OCI-LY7 (cell line): ENCODE results near the gene ASCC1. TPM values are rescaled to one million over a fixed set of nuclear protein-coding genes. Genes with fewer than 3 reads are reported as not detected.

Source experiments
- BruUV-seq: library from RNA; stranded (reverse); fragments of 400-500 nt; replicated peaks from 2 replicates; lab custom pipeline; 2021; lab: Mats Ljungman, UMichigan
- CTCF ChIA-PET: fragments of 300-600 bp; sonication (Branson Sonifier 250); formaldehyde crosslinking; loops from one replicate; lab custom pipeline; 2022; ENCODE audit warnings: antibody characterized with exemption; ENCODE audit not compliant: unreplicated experiment; lab: Charles Lee
- POLR2A ChIA-PET: fragments of 300-600 bp; sonication (Branson Sonifier 250); formaldehyde crosslinking; loops from one replicate; lab custom pipeline; 2022; ENCODE audit warnings: antibody characterized with exemption; lab: Charles Lee
- DNase-seq: peaks from one replicate; pipeline ENCODE4 v3.0.0-alpha.2; 2015; ENCODE audit warnings: low spot score
- H2AFZ ChIP-seq: fragments of 200-600 bp; sonication (generic), shearing (Covaris generic); 2 replicates; pipeline ENCODE4 v1.6.1; 2014; ENCODE audit warnings: mild to moderate bottlenecking, antibody characterized with exemption, low read length, moderate library complexity
- H3K27ac ChIP-seq: fragments of 200-600 bp; sonication (generic); 2 replicates; pipeline ENCODE4 v1.5.1; 2014; ENCODE audit warnings: mixed run types, low read depth, mild to moderate bottlenecking, moderate library complexity, low read length, inconsistent platforms; ENCODE audit not compliant: poor library complexity, severe bottlenecking
- H3K36me3 ChIP-seq: fragments of 200-600 bp; sonication (generic); 2 replicates; pipeline ENCODE4 v1.6.1; 2014; ENCODE audit warnings: mild to moderate bottlenecking, antibody characterized with exemption, low read length, moderate library complexity, mixed read lengths; ENCODE audit not compliant: insufficient read depth
- H3K4me1 ChIP-seq: fragments of 200-600 bp; sonication (generic); 2 replicates; pipeline ENCODE4 v1.5.1; 2014; ENCODE audit warnings: mild to moderate bottlenecking, low read length; ENCODE audit not compliant: insufficient read depth, poor library complexity, severe bottlenecking
- H3K4me2 ChIP-seq: fragments of 200-600 bp; sonication (generic); 2 replicates; pipeline ENCODE4 v1.6.1; 2014; ENCODE audit warnings: mild to moderate bottlenecking, low read length
- H3K4me3 ChIP-seq: fragments of 200-600 bp; sonication (generic); 2 replicates; pipeline ENCODE4 v1.5.1; 2014; ENCODE audit warnings: mild to moderate bottlenecking, low read depth, low read length; ENCODE audit not compliant: poor library complexity, severe bottlenecking
- H3K79me2 ChIP-seq: fragments of 200-600 bp; sonication (generic); 2 replicates; pipeline ENCODE4 v1.6.1; 2016; ENCODE audit warnings: low read depth, mild to moderate bottlenecking, low read length, moderate library complexity, mixed read lengths; ENCODE audit not compliant: insufficient read depth
- H3K9me2 ChIP-seq: fragments of 200-600 bp; sonication (generic); 2 replicates; pipeline ENCODE4 v1.6.1; 2016; ENCODE audit warnings: mild to moderate bottlenecking, low read length, mixed read lengths; ENCODE audit not compliant: insufficient read depth
- H3K9me3 ChIP-seq: fragments of 200-600 bp; sonication (generic); 2 replicates; pipeline ENCODE4 v1.6.1; 2014; ENCODE audit warnings: mild to moderate bottlenecking, mixed run types, low read length, mixed read lengths
- H4K20me1 ChIP-seq: fragments of 200-600 bp; sonication (generic); 2 replicates; pipeline ENCODE4 v1.6.1; 2014; ENCODE audit warnings: mild to moderate bottlenecking, antibody characterized with exemption, low read length, moderate library complexity, mixed read lengths; ENCODE audit not compliant: insufficient read depth
- CTCF ChIP-seq: fragments of 200-600 bp; sonication (generic); conservative IDR thresholded peaks from 2 replicates; pipeline ENCODE4 v1.5.1; 2014; ENCODE audit warnings: mild to moderate bottlenecking, antibody characterized with exemption, low read length, moderate library complexity, mixed read lengths
- EZH2phosphoT487 ChIP-seq: fragments of 200-600 bp; sonication (generic); IDR thresholded peaks from 2 replicates; pipeline ENCODE4 v1.6.1; 2018; ENCODE audit warnings: low read depth, borderline replicate concordance, mild to moderate bottlenecking, mixed run types, antibody characterized with exemption, low read length, moderate library complexity, mixed read lengths
- intact Hi-C: fragments of 100-400 bp; cut with micrococcal nuclease; formaldehyde crosslinking; loops from one replicate; pipeline ENCODE4 v1.10.0; 2022; ENCODE audit not compliant: unreplicated experiment
- total RNA-seq, 2 experiments: library from RNA; depleted of rRNA in 1 of 2; stranded (reverse); fragments of >200 nt in 1 of 2; shearing (Covaris generic) in 1 of 2; gene quantifications; 2 replicates each; pipeline ENCODE4 v1.2.3, GENCODE V29; 2014 to 2022

The ASCC1 gene
- total RNA-seq, 2 experiments from 2014 or later: 27.1 to 59.9 TPM

GRCh38 chr10:72053690-72054089, 162.4 kb downstream of the ASCC1 start:
- H3K27ac ChIP-seq: no peak overlapping the region
- no peaks in the 10 kb centered on the region for H3K79me2 ChIP-seq
- H4K20me1 ChIP-seq: no peaks in the 10 kb centered on the region
- no peak overlapping the region for H3K4me3 ChIP-seq
- H3K36me3 ChIP-seq: no peaks in the 10 kb centered on the region
- DNase-seq: no peak
- BruUV-seq: no TSS peak
- no peak overlapping the region for H2AFZ ChIP-seq
- H3K4me1 ChIP-seq: no peaks in the 10 kb centered on the region
- H3K9me3 ChIP-seq: no peaks in the 10 kb centered on the region
- TF ChIP-seq EZH2phosphoT487 (no peak), CTCF (no peak)
- intact Hi-C loops: no loop called here
- no peak overlapping the region for H3K4me2 ChIP-seq
- H3K9me2 ChIP-seq: no peaks in the 10 kb centered on the region
- ChIA-PET CTCF (no interaction called here), POLR2A (no interaction called here)

DNA sequence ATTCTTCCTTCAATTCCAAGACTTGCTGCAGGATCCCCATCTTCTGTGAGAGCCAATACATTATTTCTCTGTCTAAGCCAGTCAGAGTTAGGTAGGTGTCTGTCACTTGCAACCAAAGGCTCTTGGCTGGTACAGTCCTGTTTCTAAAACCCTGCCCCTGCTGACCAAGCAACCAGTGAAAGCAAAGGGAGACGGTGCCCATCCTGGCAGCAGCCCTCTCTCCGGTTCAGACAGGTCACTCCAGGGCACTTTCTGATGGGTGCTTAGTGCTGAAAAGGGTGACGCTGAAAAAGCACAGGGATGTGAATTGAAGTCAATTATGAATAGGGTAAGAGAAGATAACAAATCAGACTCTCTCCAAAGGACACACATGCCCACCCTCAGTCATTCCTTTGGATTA, 165.2 kb downstream of the ASCC1 start:
- intact Hi-C loops: no loop called here
- ChIA-PET CTCF (no interaction called here), POLR2A (interaction anchor here (0.7 to 1.4 kb wide), 2 partner anchors 13 to 304 kb away, joined by 3 read pairs; partner anchors contain the start of gene DNAJB12)
- Histone ChIP-seq H2AFZ (no peak overlapping the region), H3K79me2 (no peaks in the 10 kb centered on the region), H3K9me2 (no peaks in the 10 kb centered on the region), H3K4me1 (no peaks in the 10 kb centered on the region), H3K4me3 (no peak overlapping the region), H3K9me3 (no peaks in the 10 kb centered on the region), H4K20me1 (no peaks in the 10 kb centered on the region), H3K27ac (no peak overlapping the region), H3K4me2 (no peak overlapping the region), H3K36me3 (no peaks in the 10 kb centered on the region)
- DNase-seq: no peak
- TF ChIP-seq CTCF: no peak
- no peak for TF ChIP-seq EZH2phosphoT487
- no TSS peak for BruUV-seq

DNA sequence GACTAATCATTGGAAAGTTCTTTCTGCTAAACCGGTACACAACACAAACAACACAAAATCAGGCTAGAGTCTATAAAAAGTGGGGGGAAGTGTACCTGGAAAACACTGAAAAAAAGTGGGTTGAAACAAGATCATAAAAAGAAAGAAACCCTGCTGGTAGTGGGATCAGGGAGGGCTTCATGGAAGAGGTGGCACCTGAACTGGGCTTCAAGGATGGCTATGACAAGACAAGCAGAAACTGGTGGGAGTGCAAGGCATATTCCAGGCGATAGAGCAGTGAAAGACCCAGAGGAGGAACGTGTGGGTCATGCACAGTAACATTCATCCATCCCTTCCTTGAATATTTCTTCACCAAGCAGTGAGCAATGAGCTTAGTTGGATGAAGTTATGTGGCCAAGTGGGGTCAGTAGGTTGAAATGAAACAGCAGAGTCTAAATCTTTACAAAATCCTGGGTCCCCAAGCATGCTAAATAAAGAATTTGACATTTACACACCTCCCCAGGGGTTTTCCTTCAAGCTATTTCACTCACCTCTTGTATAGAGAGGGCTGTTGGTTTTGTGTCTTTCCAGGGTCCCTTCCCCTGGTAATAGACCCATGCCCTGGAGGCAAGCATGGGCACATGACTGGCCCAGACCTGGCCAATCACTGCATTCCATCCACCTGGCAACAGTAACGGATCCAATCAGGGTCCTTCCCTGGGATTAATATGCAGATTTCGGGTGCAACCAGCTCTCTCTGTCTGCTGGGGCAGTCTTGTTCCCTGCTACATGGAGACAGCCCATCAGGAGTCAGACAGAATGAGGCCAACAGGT, 165.9 kb downstream of the ASCC1 start:
- H3K9me3 ChIP-seq: no peaks in the 10 kb centered on the region
- ChIA-PET POLR2A (interaction anchor here (1.4 kb wide), 1 partner anchor 12 kb away, joined by 3 read pairs; no protein-coding TSS in a partner anchor), CTCF (interaction anchor here (0.6 kb wide), 1 partner anchor 19 kb away, joined by 3 read pairs; no protein-coding TSS in a partner anchor)
- intact Hi-C loops: no loop called here
- H2AFZ ChIP-seq: no peak overlapping the region
- TF ChIP-seq EZH2phosphoT487 (no peak), CTCF (no peak)
- no peaks in the 10 kb centered on the region for H3K36me3 ChIP-seq
- H3K4me3 ChIP-seq: no peak overlapping the region
- peak; percentile 13 for DNase-seq
- no peak overlapping the region for H3K4me2 ChIP-seq
- H3K79me2 ChIP-seq: no peaks in the 10 kb centered on the region
- H3K27ac ChIP-seq: no peak overlapping the region
- H3K9me2 ChIP-seq: no peaks in the 10 kb centered on the region
- BruUV-seq: no TSS peak
- H3K4me1 ChIP-seq: no peaks in the 10 kb centered on the region
- H4K20me1 ChIP-seq: no peaks in the 10 kb centered on the region
